Measurements from ENCODE around the gene MCC. TPM values are rescaled to one million over a fixed set of nuclear protein-coding genes. Genes with fewer than 3 reads are reported as not detected.

The MCC gene
- total and polyA plus RNA-seq, 2 donors (not counting 1 experiment from before 2014, with no cell fraction given), result 0.09 to 0.32 TPM

- DNase-seq (no peak), ATAC-seq (ENCODE audit: low read depth) (no peak)
- Mint-ChIP-seq H3K9me3 (ENCODE audit: insufficient read depth) (no peaks in the 10 kb centered on the region), H3K27ac (no peak overlapping the region), H3K4me3 (no peak overlapping the region), H3K4me1 (peaks cover 13% of the 10 kb centered on the region), H3K27me3 (no peaks in the 10 kb centered on the region)
- WGBS (ENCODE audit: insufficient coverage), result 73% methylated on average over 2 of the region's 4 CpGs
- H3K36me3 ChIP-seq (replicated peaks in 1 of 2; ENCODE audit: control extremely low read depth in 1 of 2, control insufficient read depth in 1 of 2, extremely low read depth in 1 of 2, insufficient read depth in 2 of 2, low read length in 1 of 2), result peaks cover 16 to 59% of the 10 kb centered on the region in 2 experiments
- intact Hi-C loops (cut with micrococcal nuclease), result loop anchor here (5.0 kb wide), 2 partner anchors 380 to 515 kb away; partner anchors contain the start of gene YTHDC2
- H3K27ac ChIP-seq (ENCODE audit: low read length in 2 of 2), result no peak overlapping the region
- TF ChIP-seq, protein P1, sequence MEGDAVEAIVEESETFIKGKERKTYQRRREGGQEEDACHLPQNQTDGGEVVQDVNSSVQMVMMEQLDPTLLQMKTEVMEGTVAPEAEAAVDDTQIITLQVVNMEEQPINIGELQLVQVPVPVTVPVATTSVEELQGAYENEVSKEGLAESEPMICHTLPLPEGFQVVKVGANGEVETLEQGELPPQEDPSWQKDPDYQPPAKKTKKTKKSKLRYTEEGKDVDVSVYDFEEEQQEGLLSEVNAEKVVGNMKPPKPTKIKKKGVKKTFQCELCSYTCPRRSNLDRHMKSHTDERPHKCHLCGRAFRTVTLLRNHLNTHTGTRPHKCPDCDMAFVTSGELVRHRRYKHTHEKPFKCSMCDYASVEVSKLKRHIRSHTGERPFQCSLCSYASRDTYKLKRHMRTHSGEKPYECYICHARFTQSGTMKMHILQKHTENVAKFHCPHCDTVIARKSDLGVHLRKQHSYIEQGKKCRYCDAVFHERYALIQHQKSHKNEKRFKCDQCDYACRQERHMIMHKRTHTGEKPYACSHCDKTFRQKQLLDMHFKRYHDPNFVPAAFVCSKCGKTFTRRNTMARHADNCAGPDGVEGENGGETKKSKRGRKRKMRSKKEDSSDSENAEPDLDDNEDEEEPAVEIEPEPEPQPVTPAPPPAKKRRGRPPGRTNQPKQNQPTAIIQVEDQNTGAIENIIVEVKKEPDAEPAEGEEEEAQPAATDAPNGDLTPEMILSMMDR (IDR thresholded peaks at IDR 0.05), result no peak
- no peak for TF ChIP-seq EZH2 (IDR thresholded peaks at IDR 0.05; ENCODE audit: borderline replicate concordance, insufficient read depth, low read depth, low read length, poor library complexity, severe bottlenecking)
- peaks cover 30% of the 10 kb centered on the region for H4K20me1 ChIP-seq (ENCODE audit: control insufficient read depth, insufficient read depth, low read length, poor library complexity, severe bottlenecking)
- no peak overlapping the region for H3K9ac ChIP-seq (ENCODE audit: low read length)
- peaks cover 40% of the 10 kb centered on the region for H3K79me2 ChIP-seq (ENCODE audit: control insufficient read depth, insufficient read depth, low read length)
- ChIA-PET CTCF (interaction anchor here (0.9 to 4.7 kb wide), 20 partner anchors 10 to 615 kb away, joined by 3 to 52 read pairs (median 6); partner anchors contain the start of genes DCP2 and YTHDC2), POLR2A (no interaction called here)
- no peak overlapping the region for H2AFZ ChIP-seq (ENCODE audit: insufficient read depth, low read depth, low read length, poor library complexity, severe bottlenecking)
- peaks cover 0 to 4% of the 10 kb centered on the region in 2 donors for H3K4me1 ChIP-seq (ENCODE audit: control insufficient read depth in 2 of 2, insufficient read depth in 2 of 2, low read length in 2 of 2)
- no peak overlapping the region for H3K4me3 ChIP-seq (ENCODE audit: control extremely low read depth in 1 of 5, extremely low read depth in 1 of 5, insufficient read depth in 1 of 5, low read depth in 2 of 5, low read length in 4 of 5)
- no peaks in the 10 kb centered on the region for H3K27me3 ChIP-seq (replicated peaks in 1 of 4; ENCODE audit: control extremely low read depth in 1 of 4, control insufficient read depth in 3 of 4, insufficient read depth in 4 of 4, low read length in 3 of 4)
- no peaks in the 10 kb centered on the region for H3K9me3 ChIP-seq (ENCODE audit: control extremely low read depth in 1 of 3, control insufficient read depth in 2 of 3, insufficient read depth in 1 of 3, low read length in 2 of 3)
- H3K4me2 ChIP-seq (replicated peaks; ENCODE audit: low read depth, low read length, poor library complexity, severe bottlenecking), result no peak overlapping the region
Observed at GRCh38 chr5:112996830-112997374, 491.4 kb downstream of the MCC start.

All from B cell (primary cell).